CD4-positive, alpha-beta T cell treated with Interleukin-12 subunit alpha and Interleukin-12 subunit beta, for 1 hour (primary cell): ENCODE results near the gene FMNL2.

ENCODE experiments used
- DNase-seq: peaks from one replicate; pipeline ENCODE4 v3.0.0-alpha.2; 2020

The FMNL2 gene

DNA sequence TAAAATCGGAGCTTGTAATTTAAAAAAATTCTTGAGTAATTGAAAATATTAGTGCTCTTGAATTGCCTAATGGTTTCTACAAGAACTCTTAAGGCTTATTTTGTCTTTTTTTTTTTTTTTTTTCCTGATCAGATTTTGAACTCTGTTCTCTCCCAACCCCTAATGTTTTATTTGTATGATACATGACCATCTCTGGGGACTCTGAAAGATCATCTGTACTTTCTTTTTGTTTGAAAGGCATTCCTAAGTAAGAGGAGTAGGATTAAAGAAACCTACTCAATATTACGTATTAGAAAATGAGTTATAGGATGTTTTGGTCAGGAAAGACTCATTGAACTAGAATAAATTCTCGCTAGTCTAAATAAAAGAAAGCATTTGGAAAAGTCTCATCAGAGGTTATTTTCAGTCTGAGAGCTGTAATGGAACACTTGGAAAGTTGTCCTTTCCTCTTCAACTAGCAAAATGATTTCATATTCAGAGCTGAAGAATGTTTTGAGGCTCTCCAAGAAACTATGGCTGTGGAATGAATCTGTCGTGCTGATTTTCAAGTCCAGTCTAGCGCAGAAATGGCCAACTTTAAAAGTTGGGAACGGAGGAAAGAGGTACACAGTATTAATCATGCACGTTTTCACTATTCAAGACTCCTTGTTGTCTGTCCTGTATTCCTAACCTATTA lies 199.6 kb downstream of the FMNL2 start:
- no peak for DNase-seq

DNA sequence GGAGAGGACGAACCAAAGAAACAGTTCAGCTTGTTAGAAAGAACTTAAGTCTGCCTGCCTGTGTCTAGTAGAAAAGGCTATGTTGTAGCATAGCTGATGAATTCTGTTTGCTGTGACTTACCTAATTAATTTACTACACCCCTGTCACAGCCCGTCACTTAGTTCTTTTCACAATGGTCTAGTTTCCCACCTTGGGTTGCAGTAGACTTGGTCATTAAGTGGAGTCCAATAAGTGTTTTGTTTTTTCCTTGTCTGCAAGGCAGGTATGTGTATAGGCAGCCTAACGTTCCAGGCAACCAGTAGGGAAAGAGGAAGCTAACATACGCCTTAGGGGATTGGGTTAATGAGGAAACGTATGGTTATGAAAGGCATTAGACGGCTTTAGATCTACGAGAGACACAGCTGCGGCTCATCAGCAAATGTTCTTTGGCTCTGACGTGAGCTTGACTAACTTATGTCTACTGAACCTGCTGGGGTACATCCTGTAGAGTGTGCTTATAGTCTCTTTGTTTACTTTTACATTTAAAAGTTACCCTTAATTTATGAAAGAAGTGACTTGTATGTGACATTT lies 202.2 kb downstream of the FMNL2 start:
- no peak for DNase-seq

DNA sequence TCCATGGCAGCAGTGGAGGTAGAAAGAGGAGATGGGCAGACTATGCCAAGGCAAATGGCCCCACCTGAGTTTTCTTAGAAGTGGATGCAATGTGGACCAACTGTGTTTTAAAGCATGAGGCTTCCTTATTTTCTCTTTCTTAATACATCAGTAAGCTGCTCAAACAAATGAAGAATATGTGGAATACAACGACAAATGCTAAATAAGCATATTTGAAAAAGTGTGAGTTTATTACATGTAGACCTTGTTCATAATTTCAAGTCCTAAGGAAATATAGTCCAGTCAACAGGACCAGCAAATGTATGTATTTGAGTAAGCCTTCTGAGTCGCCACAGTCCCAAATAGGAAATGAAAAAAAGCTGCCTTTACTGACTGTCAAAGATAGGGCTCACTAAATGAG lies 204.4 kb downstream of the FMNL2 start:
- no peak for DNase-seq

DNA sequence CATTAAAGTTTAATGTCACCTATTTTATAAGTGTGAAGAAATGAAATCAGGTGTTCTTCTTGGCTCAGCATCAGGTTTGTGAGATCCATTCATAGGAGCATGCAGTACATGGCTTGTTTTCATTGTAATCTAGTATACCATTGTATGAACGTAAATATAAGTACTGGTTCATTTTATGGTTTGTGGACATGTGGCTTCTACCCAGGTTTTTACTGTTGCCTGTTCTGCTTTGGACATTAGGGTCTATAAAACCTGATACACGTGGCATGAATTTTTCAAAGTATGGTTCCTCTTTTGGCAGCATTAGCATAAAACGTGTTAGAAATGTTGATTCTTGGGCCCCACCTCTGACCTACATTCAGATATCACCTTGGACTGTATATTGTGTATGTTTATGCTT lies 206.7 kb downstream of the FMNL2 start:
- no peak for DNase-seq

DNA sequence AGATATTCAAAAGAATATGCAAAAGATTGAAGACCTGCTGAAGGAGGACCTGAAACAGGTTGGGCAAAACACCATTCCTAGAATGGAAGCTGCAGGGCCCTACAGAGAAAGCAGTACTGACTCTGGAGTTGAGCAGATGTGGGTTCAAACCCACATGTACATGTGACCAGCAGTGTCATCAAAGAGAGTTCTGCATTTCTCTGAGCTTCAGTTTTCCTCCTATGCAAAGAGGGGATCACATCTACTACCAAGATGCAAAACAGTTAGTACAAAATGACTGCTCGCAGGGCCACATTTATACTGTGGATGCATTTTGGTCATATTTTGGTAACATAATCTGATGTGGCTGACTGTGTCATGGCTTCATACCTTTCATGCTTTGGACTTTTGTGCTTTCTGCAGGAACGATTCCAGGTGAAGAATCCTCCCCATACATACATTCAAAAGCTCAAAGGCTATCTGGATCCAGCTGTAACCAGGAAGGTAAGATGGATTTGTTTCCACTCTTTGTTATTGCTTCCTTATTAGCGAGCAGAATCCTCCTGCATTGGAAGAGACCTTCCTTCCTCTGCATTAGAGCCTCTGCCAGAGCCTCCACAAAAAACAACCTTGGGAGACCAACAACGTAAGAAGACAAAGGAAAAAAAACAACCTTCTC lies 207.5 kb downstream of the FMNL2 start:
- no peak for DNase-seq

DNA sequence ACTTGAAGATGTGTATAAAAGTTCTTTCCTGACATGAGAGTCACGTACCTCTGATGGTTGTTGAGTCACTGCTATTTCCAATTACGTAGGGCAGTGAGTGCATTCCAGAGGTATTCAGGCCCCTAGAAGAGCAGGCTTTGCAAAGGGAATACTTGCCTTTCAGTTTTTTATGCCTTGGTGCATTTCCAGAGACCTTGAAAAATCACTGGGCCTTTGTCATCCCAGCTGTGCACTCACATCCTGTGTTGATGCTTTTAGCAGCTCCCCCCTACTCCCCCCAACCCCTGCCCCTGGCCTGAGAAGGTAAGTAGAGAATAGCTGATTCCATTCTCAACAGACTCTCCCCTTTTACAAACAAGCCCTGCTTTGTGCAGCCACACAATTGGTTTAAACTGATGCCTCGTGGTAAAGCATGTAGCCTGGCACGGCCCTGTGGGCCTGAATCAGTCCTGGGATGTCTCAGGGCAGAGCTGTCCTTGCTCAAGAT lies 208.1 kb downstream of the FMNL2 start:
- no peak for DNase-seq

DNA sequence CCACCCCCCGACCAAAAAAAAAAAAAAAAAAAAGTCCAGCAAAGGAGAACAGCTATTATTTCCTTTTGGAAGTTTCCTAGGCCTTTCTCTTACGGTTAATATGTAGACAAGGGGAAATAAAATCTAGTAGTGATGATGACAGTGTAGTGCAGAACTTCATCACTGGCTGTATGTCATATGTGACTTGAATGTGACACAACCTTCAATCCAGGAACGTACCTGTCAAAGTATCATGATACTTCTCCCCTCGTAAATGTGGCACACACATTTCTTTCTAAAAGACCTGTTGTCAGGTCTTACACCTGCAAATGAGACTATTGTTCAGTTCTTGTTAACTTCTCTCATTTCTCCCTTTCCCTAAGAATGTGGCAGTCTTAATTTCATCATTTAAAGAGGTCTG lies 208.7 kb downstream of the FMNL2 start:
- no peak for DNase-seq

DNA sequence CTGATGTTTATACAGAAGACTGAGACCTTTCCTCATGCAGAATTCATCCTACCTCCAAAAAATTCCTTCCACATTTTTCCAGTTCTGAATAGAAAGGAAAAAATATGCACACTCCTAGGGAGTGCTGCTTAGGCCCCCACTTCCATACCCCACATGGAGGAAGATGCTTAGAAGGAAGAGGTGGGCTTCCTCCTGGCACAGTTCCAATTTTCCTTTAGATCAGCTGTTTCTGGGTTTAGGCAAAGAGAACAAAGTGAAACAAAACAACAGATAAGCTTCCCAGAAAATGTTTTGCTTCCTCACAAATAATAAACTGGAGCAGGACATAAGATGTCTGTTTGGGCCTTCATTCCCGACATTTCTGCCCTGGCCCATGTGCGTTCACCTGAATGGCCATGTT lies 209.7 kb downstream of the FMNL2 start:
- DNase-seq, result no peak

DNA sequence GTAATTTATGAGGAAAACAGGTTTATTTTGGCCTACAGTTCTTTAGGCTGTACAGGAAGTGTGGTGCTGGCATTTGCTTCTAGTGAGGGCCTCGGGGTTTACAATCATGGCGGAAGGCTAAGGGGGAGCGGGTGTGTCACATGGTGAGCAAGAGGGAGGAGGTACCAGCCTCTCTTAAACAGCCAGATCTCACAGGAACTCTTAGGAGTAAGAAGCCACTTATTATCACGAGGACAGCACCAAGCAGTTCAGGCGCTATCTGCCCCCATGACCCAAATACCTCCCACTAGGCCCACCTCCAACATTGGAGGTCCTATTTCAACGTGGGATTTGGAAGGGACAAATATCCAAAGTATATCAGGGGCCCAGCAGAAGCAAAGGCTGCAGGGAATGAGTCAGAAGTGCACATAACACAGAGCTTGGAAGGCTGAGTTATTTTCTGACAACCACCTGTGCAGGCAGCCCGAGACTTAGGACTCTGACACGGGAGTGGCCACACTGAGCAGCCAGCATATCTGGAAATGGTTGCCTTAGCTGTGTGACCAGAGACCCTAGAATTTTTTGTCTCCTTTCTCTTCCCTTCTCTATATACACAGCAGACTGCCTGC lies 211.4 kb downstream of the FMNL2 start:
- DNase-seq, result no peak

DNA sequence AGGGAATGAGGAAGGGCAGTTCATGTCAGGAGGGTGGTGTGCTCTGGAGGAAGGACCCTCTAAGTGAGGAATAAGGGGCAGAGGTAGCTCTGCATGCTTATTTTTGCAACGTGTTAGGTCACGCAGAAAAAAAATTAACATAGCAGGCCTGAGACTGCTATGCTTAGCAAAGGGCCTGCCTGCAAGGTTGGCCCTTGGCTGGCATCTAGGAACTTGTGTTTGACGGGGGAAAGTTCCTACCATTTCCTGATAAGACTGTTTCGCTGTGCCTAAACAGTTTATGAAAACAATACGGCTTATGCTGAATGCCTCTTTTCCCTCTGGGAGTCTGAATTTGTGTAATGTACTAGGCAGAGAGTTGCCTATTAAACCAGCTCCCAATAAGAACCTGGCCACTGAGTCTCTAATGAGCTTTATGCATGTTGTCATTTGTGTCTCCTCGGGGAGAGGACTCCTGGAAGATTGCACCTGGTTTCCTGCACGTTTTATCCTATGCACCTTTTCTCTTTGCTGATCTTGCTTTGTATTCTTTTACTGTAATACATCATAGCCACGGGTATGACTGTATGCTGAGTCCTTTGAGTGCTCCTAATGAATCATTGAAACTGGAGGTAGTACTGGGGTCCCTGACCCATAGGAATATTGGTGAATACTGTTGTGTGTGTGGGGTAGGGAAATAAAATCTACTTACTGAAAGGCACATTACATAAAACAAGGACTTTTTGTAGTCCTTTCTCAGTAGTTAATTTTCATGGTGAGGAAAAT lies 213.3 kb downstream of the FMNL2 start:
- DNase-seq, result no peak

DNA sequence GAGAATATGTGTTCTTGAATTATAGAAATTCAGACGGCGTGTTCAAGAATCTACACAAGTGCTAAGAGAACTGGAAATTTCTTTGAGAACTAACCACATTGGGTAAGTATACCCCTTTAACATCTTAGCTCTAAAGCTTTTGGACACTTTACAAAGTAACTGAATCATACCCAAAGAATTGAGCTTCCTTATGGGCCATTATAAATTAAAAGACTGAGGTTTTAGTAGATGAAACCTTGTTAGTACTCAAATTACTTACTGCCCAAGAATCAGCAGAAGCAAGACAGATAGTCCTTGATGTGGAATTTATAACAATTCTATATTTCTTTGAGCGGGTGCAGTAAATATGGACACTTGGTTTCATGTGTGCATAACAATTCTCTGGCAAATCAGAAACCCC lies 214.0 kb downstream of the FMNL2 start:
- DNase-seq, result no peak

DNA sequence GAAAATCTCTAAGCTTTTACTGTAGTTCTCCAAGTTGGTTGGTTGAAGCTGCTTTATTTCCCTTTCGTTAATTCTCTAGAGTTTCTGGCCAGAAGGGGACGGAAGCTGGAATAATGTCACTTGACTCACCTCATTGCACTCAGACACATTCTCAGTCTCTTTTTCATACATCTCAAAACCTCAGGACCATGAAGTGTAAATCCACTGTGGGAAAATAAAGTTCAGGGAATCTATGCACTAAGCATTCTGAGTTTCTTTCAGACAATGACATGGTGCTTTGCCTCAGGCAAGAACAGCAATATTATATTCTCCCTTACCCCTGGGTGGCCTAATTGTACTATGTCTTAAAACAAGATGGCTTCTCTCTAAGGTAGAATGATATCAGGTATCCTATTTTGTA lies 214.4 kb downstream of the FMNL2 start:
- no peak for DNase-seq

DNA sequence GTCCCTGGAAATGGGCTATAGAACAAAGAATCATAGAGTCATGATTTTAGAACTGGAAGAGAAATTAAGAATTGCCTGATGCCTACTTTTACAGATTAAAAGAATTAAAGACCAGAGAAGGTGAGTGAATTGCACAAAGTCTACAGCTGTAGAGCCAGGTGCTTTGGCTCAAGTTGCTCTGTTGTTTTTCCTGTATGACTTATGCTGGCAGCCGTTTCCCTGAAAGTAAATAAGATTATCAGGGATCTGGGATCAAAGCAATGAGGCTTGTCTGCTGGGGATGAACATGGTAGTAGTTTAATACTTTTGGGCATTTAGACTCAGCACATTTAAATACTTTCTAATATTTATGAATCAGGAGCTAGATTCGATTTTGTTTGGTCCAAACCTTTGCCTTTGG lies 215.4 kb downstream of the FMNL2 start:
- no peak for DNase-seq

DNA sequence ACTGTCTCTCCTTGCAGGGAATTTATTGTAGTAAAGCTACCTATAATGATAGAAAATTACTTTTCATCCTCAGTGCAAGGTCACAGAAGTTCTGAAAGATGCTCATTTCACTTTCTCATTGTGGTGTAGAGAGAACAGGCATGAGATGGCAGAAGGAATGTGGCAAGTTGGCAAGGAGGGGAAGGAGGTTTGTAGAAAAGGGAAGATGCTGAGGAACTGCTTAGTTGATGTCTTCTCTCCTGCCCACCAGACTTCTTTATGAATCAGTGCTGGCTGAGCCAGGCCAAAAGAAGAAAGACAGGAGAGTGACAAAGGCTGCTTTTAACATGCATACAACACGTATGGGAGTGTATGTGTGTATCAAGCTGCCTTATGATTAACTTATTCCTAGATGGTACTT lies 217.9 kb downstream of the FMNL2 start:
- no peak for DNase-seq

DNA sequence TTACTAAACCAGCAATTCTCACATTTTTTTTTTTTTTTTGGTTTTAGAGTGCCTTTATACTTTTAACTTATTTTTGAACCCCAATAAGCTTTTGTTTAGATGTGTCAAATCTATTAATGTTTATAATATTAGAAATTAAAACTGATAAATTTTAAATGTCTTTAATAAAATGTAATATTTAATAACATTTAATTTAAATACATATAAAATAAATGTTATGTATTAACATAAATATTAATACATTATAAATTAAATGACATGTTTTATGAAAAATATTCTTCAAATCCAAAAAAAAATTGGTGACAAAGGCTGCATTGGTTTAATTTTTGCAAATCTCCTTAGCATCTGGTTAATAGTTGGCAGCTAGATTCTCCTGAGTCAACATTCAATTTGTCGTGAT lies 218.5 kb downstream of the FMNL2 start:
- no peak for DNase-seq

DNA sequence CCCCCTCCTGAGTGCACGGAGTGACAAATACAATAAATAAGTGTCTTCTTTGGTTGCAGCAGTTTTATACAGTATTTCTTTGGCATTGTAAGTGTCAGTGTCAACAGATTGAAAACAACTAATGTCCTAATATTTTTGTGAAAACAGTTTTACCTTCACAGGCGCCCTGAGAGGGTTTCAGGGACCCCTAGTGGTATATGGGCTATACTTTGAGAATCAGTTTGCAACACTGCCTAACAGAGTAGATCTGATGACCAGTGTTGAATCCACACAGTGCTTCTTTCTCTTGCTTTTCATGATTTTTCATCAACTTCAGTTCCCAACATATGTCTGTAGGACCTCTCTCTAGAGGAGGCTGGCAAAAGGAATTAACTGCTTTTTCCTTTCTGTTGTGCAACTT lies 220.1 kb downstream of the FMNL2 start:
- DNase-seq, result no peak

DNA sequence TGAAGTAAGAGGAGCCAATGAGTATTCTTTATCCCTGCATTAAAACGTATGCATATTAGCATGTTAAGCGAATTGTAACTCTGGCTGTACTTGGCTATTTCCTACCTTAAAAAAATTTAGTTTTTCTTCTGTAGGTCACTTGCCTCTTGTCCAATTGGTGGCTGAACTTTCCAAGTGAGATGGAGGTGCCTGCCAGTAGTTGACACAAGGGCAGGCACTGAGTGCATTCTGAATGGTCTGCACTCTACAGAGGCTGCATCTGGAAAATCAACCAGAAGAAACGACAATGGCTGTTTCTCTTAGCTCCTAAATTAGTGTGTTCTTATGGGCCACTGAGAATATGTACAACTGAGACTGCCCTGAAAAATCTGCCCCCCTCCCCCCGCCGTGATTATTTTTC lies 221.5 kb downstream of the FMNL2 start:
- no peak for DNase-seq

DNA sequence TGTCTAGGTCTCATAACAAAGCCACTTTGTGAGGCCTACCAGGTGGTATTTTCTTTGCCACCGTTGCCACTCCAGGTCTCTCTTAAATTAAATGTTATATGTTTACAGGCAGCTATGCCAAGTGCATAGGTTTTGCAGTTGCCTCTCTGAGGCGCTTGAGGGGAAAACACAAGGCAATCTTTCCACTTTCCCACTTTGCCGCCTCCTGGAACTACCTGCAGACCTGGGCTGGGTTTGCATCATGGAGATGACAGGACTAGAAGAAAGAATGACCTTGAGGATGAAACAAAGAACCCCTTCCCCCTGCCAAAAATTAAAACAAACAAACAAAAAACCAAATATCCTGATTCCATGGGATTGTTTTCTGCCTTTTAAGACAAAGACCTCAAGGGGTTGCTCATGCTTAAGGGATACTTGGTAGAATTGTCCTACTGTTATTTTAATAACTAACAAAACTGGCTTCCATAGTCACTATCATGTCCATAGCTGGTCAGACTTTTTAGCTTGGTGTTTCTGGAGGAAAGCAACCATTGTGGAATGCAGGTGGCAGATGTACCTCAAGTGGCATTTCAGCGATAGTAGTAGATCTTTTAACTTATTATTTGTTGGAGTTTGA lies 222.4 kb downstream of the FMNL2 start:
- DNase-seq, result no peak

DNA sequence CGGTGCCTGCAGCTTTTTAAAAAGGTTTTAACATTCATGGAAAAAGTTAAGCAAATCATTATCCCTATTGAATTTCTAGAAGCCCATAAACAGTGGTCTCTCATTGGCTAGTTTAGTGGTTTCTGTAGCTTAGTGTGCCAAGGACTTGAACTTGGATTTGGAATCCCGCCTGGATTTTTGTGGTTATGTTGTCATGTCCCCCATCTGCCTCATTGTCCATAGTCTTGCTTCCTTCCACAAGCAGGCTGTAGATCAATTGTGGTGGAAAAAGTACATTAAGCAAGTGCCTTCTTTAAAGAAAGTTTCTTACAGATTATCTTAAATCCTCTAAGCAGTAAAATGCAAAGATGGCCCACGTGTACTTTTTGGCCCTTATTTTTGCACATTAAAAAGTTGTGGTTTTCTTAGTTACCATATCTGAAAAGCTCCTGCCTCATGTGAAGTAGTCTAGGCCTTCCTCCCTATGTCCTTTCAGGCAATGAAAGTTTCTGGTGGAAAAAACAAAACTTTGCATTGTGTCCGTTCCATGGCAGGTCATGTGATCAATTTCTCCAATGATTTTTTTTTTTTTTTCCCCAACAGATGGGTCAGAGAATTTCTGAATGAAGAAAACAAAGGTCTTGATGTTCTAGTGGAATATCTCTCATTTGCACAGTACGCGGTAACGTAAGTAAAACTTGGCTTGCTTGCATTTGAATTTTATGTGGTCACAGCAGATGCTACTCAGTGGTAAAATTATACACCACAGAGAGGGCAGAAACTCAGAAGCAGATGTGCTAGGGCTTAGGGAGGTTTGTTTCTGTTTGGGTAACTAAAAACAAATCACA lies 223.4 kb downstream of the FMNL2 start:
- DNase-seq, result no peak

DNA sequence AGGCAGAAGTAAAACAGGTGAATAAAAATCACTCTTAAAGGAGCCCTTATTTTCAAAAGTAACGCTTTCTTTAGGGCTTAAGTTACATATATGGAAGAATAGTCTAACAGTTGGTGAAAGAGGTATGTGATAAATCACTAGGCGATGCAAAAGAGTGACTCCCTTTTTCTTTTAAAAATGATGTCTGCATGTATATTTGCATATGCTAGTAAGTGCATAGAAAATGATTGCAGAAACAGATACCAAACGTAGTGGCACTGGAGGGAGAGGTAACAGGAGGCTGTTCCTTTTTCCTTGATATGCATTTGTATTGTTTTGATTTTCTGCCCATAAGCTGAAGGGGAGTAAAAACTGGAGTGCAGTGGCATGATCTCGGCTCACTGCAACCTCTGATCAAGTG lies 224.0 kb downstream of the FMNL2 start:
- DNase-seq, result no peak

DNA sequence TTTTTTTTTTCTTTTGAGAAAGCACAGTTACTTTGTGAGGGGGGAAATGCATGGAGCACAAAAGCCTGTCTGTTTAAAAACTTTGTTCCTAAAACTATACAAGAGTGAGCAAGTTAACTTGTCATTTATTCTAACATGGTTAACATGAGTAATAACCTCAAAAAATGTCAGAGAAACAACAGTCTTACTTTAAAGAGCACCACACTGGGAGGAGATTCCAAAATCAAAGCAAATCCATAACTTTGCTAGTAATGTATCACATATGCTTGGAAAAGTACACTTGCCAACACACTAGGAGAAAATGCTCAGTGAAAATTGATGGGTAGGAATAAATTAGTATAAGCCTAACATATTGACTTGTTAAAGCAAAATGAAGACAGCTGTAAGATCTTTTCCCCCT lies 225.2 kb downstream of the FMNL2 start:
- DNase-seq, result no peak
